HG02970 (cell line): ENCODE results near the gene SPATA25.
"Not testable (repeated sequence)": the region's sequence is repeated elsewhere in the genome, so short reads cannot be mapped to it uniquely, and the experiment has no call there.

Source experiments
- ATAC-seq: cut with Tn5 transposase; IDR thresholded peaks from one replicate; pipeline ENCODE4 v1.9.1; 2021; ENCODE audit warnings: mild to moderate bottlenecking, moderate library complexity, moderate number of reproducible peaks; ENCODE audit not compliant: unreplicated experiment, low FRiP score

Gene SPATA25

DNA sequence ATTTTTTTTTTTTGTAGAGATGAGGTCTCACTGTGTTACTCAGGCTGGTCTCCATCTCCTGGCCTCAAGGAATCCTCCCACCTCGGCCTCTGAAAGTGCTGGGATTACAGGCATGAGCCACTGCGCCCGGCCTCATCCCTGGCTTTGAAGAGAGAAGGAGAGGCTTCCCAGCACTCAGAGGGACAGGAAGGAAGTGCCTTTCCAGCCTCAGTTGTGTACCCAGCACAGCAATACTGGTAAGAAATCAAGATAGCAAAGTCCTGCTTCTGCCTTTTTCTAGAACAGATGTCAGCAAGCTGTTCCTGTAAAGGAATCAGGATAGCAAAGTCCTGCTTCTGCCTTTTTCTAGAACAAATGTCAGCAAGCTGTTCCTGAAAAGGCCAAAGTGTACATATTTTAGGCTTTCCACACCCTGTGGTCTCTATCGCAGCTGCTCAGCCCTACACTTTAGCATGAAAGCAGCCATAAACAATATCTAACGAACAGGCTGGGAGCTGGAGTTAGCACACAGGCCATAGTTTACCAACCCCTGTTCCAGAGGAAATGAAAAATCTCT lies 30.8 kb upstream of the SPATA25 start:
- no peak for ATAC-seq

DNA sequence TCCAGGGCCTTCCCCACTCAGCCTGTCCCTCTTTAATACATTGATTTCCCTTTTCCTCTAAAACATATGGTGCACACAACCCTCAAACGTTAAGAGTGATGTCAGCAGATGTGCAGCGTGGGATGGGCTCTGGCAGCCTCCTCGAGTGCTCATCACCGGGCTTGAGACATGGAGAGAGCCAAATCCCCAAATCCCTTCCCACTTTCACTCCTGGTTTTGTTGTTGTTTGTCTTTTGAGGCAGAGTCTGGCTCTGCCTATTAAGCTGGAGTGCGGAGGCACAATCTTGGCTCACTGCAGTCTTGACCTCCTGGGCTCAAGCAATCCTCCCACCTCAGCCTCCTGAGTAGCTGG lies 30.3 kb upstream of the SPATA25 start:
- ATAC-seq: no peak

DNA sequence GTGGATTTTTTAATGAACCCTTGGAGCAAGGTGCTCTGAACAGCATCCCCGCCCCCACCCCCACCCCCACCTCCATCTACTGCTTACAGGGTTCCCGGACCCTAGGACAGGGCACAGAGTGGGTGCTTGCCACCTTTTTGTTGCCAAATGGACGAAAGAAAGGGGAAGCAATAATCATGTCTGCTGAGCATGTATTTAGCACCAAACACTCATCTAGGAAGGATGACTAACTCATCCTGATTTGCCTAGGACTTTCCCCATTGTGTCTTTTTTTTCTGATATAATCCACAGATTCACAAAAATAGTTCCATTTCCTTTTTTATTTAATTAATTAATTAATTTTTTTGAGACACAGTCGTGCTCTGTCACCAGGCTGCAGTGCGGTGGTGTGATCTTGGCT lies 25.7 kb upstream of the SPATA25 start:
- ATAC-seq: no peak

DNA sequence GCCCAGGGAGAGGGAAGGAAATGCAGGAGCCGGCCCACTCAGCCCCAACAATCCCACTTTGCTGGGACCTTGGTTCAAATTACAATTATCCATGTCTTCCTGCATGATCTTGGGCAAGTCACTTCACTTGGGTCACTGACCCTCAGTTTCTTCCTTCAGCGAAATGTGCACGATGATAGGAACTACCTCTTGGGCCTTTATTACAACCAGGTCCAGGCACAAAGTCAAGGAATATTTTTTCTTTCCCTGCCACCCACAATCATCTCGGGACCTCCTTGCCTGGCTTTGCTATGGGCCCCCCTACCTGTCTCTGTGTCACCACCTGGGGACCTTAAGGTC lies 24.9 kb upstream of the SPATA25 start:
- ATAC-seq: no peak

DNA sequence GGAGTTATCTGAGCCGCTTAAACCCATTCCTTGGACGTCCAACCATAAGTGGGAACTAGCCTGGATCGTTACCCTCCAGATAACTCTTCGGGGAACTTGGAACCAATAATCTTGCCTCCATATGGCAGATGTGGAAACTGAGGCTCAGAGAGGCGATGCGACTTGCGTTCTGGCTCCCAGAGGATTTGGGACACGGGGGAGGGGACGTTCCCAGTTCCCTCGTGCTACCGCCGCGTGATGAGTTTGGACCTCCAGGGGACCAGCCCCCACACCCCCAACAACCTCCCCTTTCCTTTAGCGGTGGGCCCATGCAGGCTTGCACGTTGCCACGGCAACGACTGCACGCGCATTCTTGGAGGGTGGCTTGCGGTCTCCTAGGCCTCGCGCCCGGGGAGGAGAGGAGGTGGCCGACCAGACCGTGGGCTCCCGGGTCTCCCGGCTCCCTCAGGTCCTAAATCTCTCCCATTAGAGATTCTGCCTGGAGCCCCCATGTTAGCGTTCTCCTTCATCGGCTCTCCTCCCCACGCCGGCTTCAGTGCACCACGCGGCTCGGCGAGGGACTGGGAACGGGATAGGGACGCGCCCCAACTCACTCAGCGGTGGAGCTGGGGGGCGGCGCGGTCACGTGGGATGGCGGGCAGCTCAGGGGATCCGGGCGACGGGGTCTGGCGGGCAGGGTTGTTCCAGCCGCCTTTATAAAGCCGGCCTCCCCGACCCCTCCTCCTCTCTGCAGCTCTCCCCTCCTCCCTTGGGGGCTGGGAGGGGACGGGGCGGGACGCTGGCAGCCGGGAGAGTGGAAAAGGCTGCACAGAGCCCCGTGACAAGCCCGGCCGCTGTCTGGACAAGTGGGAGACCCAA lies 24.3 kb upstream of the SPATA25 start, which contains the start of gene PLTP:
Gene PLTP (minus strand): TSS at position 670 of the 858 bp plus-strand sequence. CDS start 703 bp downstream, outside the sequence.
- ATAC-seq: no peak

DNA sequence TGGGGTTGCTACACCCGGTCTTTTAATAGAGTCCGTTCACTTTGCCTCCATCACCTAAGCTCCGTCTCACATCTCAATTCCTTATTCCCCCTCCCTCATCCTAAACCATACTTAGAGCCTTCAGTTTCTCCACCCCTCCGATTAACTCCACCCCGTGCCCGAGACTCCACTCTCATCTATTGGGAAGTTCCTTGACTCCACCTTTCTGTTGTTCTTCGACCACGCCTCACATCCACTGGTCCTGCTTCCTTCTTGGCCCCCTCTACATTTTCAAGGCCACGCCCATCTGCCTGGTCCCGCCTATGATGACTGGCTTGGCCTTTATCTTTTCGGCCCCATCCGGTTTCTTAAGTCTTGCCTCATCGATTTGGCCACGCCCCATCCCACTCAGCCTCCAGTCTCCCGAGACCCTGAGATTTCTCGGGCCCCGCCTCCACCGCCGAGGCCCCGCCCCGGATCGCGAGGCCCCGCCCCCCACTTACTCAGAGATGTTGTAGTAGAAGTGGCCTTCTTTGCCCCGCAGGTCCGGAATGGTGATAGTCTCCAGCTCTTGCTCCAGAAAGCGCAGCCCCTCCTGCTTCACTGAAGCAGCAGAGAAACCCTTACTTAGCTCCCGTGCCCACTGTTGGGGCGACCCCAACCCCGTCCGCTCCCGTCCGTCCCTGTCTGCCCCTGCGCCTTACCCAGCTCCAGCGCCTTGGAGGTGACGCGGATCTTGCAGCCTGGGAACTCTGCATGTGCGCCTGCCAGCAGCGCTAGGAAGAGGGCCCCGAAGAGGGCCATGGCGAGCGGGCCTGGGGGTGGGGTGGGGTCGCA lies 23.5 kb upstream of the SPATA25 start:
- peak; percentile 91 for ATAC-seq

DNA sequence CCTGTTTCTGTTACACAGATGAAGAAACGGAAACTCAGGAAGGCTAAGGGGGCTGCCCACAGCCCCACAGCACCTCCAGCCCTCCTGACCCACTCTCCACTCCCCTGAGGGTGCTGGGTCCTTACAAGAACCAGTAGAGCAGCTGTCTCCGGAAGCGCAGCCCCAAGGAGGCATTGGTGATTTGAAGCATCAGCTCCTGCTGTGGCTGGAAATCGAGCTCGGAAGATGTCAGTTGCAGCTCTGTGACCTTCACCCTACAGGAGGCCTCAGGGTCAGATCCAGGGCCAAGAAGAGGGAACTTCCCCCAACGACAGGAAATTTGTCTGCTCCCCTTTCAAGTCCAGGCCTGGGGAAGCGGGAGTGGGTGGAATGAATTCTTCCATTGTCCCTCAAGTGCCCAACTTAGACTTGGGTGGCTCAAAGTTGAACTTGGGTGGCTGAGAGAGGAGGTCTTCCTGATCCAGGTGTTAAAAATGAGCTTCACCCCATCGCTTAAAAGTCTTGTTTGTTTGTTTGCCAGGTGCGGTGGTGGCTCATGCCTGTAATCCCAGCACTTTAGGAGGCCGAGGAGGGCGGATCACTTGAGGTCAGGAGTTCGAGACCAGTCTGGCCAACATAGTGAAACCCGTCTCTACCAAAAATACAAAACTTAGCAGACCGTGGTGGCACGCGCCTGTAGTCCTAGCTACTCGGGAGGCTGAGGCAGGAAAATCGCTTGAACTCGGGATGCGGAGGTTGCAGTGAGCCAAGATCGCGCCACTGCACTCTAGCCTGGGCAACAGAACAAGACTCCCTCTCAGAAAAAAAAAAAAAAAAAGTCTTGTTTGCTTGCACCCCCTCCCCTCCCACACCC lies 22.6 kb upstream of the SPATA25 start:
- no peak for ATAC-seq

DNA sequence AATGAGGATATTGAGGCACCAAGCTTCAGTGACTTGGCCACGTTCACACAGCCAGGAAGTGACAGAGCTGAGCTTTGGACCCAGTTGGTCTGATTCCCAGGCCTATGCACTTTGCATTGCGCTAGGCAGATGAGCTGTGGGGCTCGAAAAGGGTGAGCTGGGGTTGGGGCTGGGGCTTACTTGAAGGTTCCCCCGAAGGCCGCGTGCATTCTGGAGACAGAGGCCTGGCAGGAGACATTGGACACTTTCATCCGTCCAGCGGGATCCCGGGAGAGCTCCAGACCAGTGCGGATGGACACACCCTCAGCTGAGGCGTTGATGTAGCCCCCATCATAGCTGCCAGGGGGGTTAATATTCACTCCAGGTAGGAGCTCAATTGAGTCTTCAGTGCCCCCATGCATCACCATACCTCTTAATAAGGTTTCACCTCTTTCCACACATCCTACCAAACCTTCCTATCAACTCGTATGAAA lies 21.9 kb upstream of the SPATA25 start:
- no peak for ATAC-seq

DNA sequence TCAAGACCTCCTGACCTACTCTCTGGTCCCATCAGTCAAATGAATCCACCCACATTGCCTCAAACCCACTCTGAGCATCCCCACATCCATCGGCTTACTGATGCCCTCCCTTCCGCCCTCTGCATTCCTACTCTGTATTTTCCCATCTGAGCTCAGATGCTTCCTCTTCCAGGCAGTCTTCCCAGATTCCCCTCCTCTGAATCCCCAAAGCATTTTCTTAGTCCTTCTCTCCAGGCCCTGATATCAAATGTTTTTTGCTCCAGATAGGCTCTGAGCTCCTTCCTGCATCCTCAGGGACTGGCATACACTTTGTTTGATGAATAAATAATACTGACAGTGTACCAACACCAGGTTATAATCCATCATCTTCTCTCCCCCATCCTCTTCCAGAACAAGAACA lies 20.7 kb upstream of the SPATA25 start:
- ATAC-seq: no peak

DNA sequence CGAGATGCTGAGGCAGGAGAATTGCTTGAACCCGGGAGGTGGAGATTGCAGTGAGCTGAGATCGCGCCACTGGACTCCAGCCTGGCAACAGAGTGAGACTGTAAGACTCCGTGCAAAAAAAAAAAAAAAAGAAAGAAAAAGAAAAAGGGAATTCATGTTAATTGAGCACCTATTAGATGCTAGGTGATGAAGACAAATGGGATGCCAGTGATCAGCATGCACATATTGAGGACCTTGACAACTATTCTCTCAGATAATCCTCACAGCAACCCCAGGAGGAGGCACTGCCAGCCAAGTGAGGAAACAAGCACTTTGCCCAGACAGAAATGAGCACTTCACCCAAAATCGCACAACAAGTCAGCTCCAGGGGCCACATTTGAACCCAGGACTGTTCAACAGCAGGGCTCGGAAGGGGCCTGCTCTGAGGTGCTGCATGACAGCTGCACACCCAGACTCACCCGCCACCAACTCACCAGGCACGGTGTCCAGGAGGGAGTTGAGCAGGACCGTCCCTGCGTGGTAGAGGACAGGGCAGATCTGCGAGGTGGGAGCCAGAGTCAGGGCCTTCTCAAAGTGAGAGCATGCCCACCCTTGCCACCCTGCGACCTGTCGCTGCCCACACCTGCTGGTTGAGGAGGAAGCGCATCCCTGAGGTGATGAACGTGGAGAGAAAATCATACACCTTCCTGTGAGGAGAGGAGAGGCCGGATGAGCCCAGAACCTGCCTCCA lies 20.0 kb upstream of the SPATA25 start:
- no peak for ATAC-seq

DNA sequence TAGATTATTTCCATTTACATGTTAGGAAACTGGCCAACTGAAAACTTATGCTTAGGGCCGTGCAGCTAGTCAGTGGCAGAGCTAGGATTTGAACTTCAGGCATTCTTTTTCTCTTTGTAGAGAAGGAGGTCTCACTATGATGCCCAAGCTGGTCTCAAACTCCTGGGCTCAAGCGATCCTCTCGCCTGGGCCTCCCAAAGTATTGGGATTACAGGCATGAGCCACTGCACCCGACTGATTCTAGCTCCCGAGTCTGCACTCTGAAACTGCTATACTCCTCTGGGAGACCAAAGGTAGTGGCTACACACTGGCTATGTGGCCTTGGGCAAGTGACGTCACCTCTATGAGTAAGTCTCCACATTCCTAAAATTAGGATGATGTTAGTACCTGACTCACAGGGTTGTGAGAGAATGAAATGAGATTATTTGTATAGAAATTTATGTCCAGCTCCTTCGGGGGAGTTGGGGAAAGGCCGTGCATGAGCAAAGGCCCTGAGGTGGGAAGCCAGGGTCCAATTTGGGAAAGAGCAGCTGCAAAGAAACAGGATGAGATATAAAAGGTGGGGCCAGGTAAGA lies 18.2 kb upstream of the SPATA25 start:
- ATAC-seq: no peak

DNA sequence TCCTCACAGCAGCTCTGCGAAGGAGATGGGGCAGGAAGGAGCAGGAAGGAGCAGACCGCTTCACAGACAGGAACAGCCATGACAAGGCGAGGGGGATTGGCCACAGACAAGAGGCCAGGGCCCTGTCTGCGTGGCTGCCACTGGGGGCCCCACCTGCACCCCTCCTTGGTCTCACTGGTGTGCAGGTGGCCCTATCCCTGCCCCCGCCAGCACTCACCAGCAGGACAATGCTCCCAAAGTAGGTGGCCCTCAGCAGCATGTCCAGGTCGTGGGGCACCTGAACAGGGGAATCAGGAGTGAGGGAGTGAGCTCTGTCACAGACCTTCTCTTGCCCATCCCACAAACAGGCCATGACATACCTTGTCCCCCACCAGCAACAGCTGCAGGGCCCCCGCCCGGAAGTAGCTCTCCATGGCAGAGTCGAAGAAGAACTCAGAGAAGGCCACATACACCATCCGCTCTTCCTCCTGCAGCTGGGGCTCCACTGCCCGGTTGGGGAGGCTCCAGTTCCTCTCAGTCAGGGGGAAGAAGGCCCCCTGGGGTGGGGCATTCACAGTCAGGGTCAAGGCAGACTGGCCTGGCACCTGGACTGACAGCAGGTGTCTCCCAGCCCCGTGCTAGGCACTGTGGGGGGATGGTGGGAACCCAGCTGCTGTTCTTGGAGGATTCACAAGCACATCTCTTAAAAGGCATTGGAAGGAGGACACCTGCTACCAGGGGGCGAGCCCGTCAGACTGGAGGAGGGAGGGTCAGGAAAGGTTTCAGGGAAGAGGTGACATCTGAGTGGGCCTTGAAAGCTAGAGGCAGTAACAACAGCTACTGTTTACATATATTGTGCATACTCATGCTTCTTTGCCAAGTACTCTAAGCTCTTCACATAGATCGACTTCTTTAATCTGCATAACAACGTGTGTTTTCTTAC lies 17.4 kb upstream of the SPATA25 start:
- ATAC-seq: no peak

DNA sequence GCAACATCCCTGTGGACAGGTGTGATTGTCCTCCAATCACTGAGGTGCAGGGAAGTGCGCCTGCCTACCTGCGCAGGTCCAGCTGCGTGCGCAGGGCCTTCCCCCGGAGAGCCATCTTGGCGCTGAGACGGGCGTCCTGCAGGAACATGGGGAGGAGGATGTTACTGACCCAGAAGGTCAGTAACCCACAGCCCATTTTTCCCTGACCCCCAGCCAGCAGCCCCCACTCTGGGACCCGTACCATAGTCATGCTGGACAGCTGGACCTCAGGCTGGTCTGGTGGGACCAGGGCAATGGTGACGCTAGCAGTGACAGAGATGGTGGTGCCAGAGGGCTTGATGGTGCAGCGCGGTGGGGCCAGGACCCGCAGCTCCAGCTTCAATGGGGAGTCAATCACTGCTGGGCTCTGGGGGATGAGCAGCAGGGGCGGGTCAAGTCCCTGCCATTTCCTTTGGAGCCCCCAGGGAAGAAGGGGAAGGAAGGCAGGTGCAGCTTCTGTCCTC lies 14.8 kb upstream of the SPATA25 start:
- no peak for ATAC-seq

DNA sequence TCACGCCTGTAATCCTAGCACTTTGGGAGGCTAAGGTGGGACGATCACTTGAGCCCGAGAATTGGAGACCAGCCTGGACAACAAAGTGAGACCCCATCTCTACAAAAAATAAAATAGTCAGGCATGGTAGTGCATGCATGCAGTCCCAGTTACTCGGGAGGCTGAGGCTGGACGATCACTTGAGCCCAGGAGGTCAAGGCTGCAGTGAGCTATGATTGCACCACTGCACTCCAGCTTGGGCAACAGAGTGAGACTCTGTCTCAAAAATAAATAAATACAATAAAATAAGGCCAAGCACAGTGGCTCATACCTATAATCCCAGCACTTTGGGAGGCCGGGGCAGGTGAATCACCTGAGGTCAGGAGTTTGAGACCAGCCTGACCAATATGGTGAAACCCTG lies 13.9 kb upstream of the SPATA25 start:
- ATAC-seq: not testable (repeated sequence)

DNA sequence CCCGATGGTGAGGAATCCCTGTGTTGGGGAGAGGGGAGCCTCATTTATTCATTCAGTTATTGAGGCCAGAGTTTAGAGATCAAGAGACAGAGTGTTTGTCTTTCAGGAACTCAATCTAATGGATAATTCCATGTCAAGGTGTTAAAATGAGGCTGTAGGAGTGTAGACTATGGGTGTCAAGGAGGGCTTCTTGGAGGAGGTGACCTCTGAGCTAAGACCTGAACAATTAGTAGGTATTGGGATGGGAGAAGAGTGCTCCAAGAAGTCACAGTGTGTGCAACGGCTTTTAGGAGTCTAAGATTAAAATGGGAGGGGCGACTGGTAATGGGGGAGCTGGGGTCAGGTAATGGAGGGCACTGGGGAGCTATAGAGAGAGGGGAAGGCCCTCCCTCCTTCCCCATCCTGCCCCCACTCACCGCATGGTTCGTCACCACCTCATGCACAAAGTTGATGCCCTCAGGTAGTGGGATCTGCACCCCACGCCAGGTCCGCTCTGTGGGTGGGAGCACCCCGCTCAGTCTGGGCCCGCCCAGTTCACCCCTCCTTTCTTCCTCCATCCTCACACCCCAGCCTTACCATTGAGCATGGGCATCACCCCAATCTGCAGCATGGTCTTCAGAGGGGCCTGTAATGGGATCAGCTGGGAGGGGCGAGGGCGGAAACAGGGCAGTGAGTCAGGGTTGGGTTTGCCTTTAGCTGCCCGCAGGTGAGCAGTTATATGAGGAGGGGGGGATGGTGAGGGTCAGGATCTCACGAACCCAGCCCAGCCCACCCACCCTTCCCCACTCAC lies 11.8 kb upstream of the SPATA25 start:
- no peak for ATAC-seq

DNA sequence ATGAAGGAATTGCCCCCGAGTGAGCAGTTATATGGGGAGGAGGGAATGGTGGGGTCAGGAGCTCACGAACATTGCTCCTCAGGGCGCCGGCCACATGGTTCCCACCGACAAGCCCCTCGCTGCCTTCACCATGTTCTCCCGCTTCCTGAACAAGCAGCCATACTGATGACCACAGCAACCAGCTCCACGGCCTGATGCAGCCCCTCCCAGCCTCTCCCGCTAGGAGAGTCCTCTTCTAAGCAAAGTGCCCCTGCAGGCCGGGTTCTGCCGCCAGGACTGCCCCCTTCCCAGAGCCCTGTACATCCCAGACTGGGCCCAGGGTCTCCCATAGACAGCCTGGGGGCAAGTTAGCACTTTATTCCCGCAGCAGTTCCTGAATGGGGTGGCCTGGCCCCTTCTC lies 10.9 kb upstream of the SPATA25 start:
- ATAC-seq: no peak

DNA sequence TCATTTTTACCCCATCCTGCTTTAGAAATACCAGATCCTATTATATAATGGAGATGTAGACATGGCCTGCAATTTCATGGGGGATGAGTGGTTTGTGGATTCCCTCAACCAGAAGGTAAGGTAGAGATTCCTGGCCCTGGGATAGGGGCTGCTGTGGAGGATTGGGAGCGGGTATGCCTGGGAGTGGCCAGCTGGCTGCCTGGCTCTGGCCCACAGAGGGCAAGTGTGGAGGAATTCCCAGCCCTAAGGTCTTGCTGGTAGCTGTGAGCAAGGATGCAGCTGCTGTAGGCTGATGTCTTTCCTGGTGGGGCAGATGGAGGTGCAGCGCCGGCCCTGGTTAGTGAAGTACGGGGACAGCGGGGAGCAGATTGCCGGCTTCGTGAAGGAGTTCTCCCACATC lies 10.3 kb upstream of the SPATA25 start:
- no peak for ATAC-seq
